Upper lobe of left lung (tissue), 4 donors: ENCODE data around the gene UGT1A10.

Experiments
- CTCF ChIP-seq, 6 experiments: fragments of 450-650 bp in 4 of 6; fragments of 200-600 bp in 2 of 6; sonication (generic) in 2 of 6; IDR thresholded peaks; one replicate each; pipeline ENCODE4 v1.5.1; 2016 to 2019; ENCODE audit warnings: antibody characterized with exemption in 6 of 6
- EP300 ChIP-seq, 4 donors: sonication (generic); formaldehyde crosslinking; IDR thresholded peaks; one replicate each; pipeline ENCODE4 v1.5.1; 2017; ENCODE audit warnings: antibody characterized with exemption in 4 of 4, control low read depth in 2 of 4
- POLR2A ChIP-seq, 4 donors: fragments of 450-650 bp; IDR thresholded peaks; one replicate each; pipeline ENCODE4 v1.5.1; 2016 to 2017; ENCODE audit warnings: antibody characterized with exemption in 4 of 4, mild to moderate bottlenecking in 2 of 4
- POLR2AphosphoS5 ChIP-seq, 2 donors: sonication (generic); formaldehyde crosslinking; IDR thresholded peaks; one replicate each; pipeline ENCODE4 v1.5.1; 2017; ENCODE audit warnings: antibody characterized with exemption in 2 of 2

DNA sequence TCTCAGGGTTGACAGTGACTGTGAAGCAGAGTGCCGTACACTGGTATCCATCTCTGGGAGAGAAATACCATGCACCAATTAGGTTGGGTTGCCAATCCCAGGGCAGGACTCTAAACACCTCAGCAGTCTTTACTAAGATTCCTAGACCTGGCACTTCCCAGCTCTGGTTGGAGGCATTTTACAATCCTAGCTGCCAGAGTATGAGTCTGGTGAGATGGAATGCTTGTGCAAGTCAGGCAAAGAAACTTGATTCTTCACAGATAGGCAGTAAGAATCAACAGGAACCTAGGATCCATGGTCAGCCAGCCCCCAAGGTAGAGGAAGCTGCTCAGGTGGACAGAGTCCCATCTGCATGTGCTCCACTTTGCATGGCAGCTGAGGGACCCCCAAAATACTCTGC, 70.5 kb downstream of the UGT1A10 start:
- no peak for TF ChIP-seq POLR2AphosphoS5 (IDR thresholded peaks at IDR 0.05)
- TF ChIP-seq CTCF (IDR thresholded peaks at IDR 0.05), result no peak
- TF ChIP-seq POLR2A (IDR thresholded peaks at IDR 0.05), result no peak
- TF ChIP-seq EP300 (IDR thresholded peaks at IDR 0.05), result no peak
